ENCODE measurements around the gene TMC5.
"Not testable (repeated sequence)": the region's sequence is repeated elsewhere in the genome, so short reads cannot be mapped to it uniquely, and the experiment has no call there.

The TMC5 gene, protein sequence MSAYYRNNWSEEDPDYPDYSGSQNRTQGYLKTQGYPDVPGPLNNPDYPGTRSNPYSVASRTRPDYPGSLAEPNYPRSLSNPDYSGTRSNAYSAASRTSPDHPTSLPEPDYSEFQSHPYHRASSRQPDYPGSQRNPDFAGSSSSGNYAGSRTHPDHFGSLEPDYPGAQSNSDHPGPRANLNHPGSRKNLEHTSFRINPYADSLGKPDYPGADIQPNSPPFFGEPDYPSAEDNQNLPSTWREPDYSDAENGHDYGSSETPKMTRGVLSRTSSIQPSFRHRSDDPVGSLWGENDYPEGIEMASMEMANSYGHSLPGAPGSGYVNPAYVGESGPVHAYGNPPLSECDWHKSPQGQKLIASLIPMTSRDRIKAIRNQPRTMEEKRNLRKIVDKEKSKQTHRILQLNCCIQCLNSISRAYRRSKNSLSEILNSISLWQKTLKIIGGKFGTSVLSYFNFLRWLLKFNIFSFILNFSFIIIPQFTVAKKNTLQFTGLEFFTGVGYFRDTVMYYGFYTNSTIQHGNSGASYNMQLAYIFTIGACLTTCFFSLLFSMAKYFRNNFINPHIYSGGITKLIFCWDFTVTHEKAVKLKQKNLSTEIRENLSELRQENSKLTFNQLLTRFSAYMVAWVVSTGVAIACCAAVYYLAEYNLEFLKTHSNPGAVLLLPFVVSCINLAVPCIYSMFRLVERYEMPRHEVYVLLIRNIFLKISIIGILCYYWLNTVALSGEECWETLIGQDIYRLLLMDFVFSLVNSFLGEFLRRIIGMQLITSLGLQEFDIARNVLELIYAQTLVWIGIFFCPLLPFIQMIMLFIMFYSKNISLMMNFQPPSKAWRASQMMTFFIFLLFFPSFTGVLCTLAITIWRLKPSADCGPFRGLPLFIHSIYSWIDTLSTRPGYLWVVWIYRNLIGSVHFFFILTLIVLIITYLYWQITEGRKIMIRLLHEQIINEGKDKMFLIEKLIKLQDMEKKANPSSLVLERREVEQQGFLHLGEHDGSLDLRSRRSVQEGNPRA

GRCh38 chr16:19417640-19418039, at the start of gene TMC5:
Gene TMC5 (plus strand): TSS chr16:19417883. CDS start chr16:19440039, 22,156 bp downstream.
- Histone ChIP-seq H3K9me3 (ENCODE audit: control insufficient read depth, low read depth, low read length) (no peaks in the 10 kb centered on the region), H3K4me1 (ENCODE audit: control insufficient read depth, low read depth, low read length) (no peaks in the 10 kb centered on the region), H3K9ac (ENCODE audit: low read length) (no peak within 1 kb of the TSS), H3K4me3 (ENCODE audit: low read length) (no peak within 1 kb of the TSS), H3K27ac (ENCODE audit: low read length) (no peak within 1 kb of the TSS), H3K27me3 (ENCODE audit: control insufficient read depth, insufficient read depth, low read length) (no peaks in the 10 kb centered on the region), H3K36me3 (ENCODE audit: control insufficient read depth, low read depth, low read length) (no peaks in the 10 kb centered on the region)

DNA sequence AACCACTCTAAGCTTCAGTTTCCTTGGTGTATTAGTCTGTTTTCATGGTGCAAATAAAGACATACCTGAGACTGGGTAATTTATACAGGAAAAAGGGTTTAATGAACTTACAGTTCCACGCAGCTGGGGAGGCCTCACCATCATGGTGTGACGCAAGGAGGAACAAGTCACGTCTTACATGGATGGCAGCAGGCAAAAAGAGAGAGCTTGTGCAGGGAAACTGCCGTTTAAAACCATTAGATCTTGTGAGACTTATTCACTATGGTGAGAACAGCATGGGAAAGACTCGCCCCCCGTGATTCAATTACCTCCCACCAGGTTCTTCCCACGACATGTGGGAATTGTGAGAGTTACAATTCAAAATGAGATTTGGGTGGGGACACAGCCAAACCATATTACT, 45.1 kb upstream of the TMC5 start:
- not testable (repeated sequence) for H3K36me3 ChIP-seq (ENCODE audit: control insufficient read depth, low read depth, low read length); H3K4me1 ChIP-seq (ENCODE audit: control insufficient read depth, low read depth, low read length); H3K9me3 ChIP-seq (ENCODE audit: control insufficient read depth, low read depth, low read length); H3K4me3 ChIP-seq (ENCODE audit: low read length); H3K27ac ChIP-seq (ENCODE audit: low read length); H3K27me3 ChIP-seq (ENCODE audit: control insufficient read depth, insufficient read depth, low read length); H3K9ac ChIP-seq (ENCODE audit: low read length)

- no peak overlapping the region for H3K4me3 ChIP-seq (ENCODE audit: low read length)
- no peaks in the 10 kb centered on the region for H3K4me1 ChIP-seq (ENCODE audit: control insufficient read depth, low read depth, low read length)
- no peaks in the 10 kb centered on the region for H3K36me3 ChIP-seq (ENCODE audit: control insufficient read depth, low read depth, low read length)
- no peak overlapping the region for H3K9ac ChIP-seq (ENCODE audit: low read length)
- no peak overlapping the region for H3K27ac ChIP-seq (ENCODE audit: low read length)
- no peaks in the 10 kb centered on the region for H3K9me3 ChIP-seq (ENCODE audit: control insufficient read depth, low read depth, low read length)
- H3K27me3 ChIP-seq (ENCODE audit: control insufficient read depth, insufficient read depth, low read length), result no peaks in the 10 kb centered on the region
Measured at GRCh38 chr16:19374402-19374801, 43.3 kb upstream of the TMC5 start.

DNA sequence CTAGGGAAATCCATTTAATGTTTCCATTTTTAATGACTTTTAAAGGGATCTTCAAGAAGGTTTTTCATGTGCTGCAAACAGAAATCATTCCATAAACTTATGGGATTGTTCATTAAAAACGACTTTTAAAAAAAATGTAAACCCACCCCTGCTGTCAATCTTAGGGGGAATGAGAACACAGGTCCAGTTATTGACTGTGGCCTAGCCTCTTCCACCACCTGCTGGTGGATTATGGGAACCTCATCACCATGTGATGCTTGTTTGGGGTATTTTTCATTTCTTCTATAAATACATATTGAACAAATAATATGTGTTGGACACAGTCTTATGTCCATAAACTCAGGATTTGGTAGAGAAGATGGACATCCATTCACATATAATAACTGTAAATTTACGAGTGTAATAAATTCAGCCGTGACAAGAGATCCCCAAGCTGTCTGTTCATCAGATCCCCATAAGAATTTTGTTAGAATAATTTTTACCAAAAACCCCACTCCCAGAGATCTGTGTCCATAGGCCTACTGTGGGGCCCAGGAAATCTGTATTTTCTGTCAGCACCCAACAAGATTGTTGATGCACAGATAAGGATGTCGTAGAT, 42.0 kb upstream of the TMC5 start:
- Histone ChIP-seq H3K36me3 (ENCODE audit: control insufficient read depth, low read depth, low read length) (no peaks in the 10 kb centered on the region), H3K4me3 (ENCODE audit: low read length) (no peak overlapping the region)

GRCh38 chr16:19377864-19378263, 39.8 kb upstream of the TMC5 start:
- Histone ChIP-seq H3K9ac (ENCODE audit: low read length) (no peak overlapping the region), H3K27me3 (ENCODE audit: control insufficient read depth, insufficient read depth, low read length) (no peaks in the 10 kb centered on the region), H3K27ac (ENCODE audit: low read length) (no peak overlapping the region), H3K4me1 (ENCODE audit: control insufficient read depth, low read depth, low read length) (no peaks in the 10 kb centered on the region), H3K9me3 (ENCODE audit: control insufficient read depth, low read depth, low read length) (no peaks in the 10 kb centered on the region), H3K36me3 (ENCODE audit: control insufficient read depth, low read depth, low read length) (no peaks in the 10 kb centered on the region), H3K4me3 (ENCODE audit: low read length) (no peak overlapping the region)

More for the DNA sequence above, 42.0 kb upstream of the TMC5 start:
- Histone ChIP-seq H3K9ac (ENCODE audit: low read length) (no peak overlapping the region), H3K9me3 (ENCODE audit: control insufficient read depth, low read depth, low read length) (no peaks in the 10 kb centered on the region), H3K4me1 (ENCODE audit: control insufficient read depth, low read depth, low read length) (no peaks in the 10 kb centered on the region), H3K27me3 (ENCODE audit: control insufficient read depth, insufficient read depth, low read length) (no peaks in the 10 kb centered on the region), H3K27ac (ENCODE audit: low read length) (no peak overlapping the region)

- no peaks in the 10 kb centered on the region for H3K36me3 ChIP-seq (ENCODE audit: control insufficient read depth, low read depth, low read length)
- H3K9me3 ChIP-seq (ENCODE audit: control insufficient read depth, low read depth, low read length), result no peaks in the 10 kb centered on the region
- H3K27ac ChIP-seq (ENCODE audit: low read length), result no peak overlapping the region
- H3K27me3 ChIP-seq (ENCODE audit: control insufficient read depth, insufficient read depth, low read length), result no peaks in the 10 kb centered on the region
- no peak overlapping the region for H3K4me3 ChIP-seq (ENCODE audit: low read length)
- H3K9ac ChIP-seq (ENCODE audit: low read length), result no peak overlapping the region
- no peaks in the 10 kb centered on the region for H3K4me1 ChIP-seq (ENCODE audit: control insufficient read depth, low read depth, low read length)
Measured at GRCh38 chr16:19378511-19378910, 39.2 kb upstream of the TMC5 start.

- Histone ChIP-seq H3K36me3 (ENCODE audit: control insufficient read depth, low read depth, low read length) (no peaks in the 10 kb centered on the region), H3K4me3 (ENCODE audit: low read length) (no peak overlapping the region), H3K9ac (ENCODE audit: low read length) (no peak overlapping the region), H3K27ac (ENCODE audit: low read length) (no peak overlapping the region), H3K9me3 (ENCODE audit: control insufficient read depth, low read depth, low read length) (no peaks in the 10 kb centered on the region), H3K4me1 (ENCODE audit: control insufficient read depth, low read depth, low read length) (no peaks in the 10 kb centered on the region), H3K27me3 (ENCODE audit: control insufficient read depth, insufficient read depth, low read length) (no peaks in the 10 kb centered on the region)
Measured at GRCh38 chr16:19379838-19380237, 37.8 kb upstream of the TMC5 start.

DNA sequence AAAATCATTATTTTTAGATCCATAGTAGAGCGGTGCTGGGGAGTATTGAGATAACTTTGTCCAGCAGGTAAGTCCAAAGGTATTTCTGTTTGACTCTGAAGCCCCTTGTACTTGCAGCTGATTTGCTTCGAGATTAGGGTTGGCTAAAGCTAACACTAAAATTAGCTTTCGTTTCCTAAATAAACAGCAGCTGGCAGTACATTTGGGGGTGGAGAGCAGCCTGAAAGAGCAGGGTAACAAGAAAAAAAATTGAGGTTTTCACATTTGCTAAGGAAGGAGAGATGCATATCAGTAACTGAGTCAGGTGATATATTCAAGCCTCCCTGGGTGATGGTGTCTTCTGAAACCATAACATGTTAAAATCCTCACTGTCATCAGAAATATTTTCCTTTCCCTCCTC, 37.4 kb upstream of the TMC5 start:
- H3K4me1 ChIP-seq (ENCODE audit: control insufficient read depth, low read depth, low read length), result no peaks in the 10 kb centered on the region
- no peak overlapping the region for H3K27ac ChIP-seq (ENCODE audit: low read length)
- H3K9ac ChIP-seq (ENCODE audit: low read length), result no peak overlapping the region
- no peaks in the 10 kb centered on the region for H3K9me3 ChIP-seq (ENCODE audit: control insufficient read depth, low read depth, low read length)
- no peaks in the 10 kb centered on the region for H3K36me3 ChIP-seq (ENCODE audit: control insufficient read depth, low read depth, low read length)
- H3K4me3 ChIP-seq (ENCODE audit: low read length), result no peak overlapping the region
- no peaks in the 10 kb centered on the region for H3K27me3 ChIP-seq (ENCODE audit: control insufficient read depth, insufficient read depth, low read length)

- Histone ChIP-seq H3K4me3 (ENCODE audit: low read length) (no peak overlapping the region), H3K9ac (ENCODE audit: low read length) (no peak overlapping the region), H3K27me3 (ENCODE audit: control insufficient read depth, insufficient read depth, low read length) (no peaks in the 10 kb centered on the region)
Measured at GRCh38 chr16:19382084-19382801, 35.4 kb upstream of the TMC5 start.

DNA sequence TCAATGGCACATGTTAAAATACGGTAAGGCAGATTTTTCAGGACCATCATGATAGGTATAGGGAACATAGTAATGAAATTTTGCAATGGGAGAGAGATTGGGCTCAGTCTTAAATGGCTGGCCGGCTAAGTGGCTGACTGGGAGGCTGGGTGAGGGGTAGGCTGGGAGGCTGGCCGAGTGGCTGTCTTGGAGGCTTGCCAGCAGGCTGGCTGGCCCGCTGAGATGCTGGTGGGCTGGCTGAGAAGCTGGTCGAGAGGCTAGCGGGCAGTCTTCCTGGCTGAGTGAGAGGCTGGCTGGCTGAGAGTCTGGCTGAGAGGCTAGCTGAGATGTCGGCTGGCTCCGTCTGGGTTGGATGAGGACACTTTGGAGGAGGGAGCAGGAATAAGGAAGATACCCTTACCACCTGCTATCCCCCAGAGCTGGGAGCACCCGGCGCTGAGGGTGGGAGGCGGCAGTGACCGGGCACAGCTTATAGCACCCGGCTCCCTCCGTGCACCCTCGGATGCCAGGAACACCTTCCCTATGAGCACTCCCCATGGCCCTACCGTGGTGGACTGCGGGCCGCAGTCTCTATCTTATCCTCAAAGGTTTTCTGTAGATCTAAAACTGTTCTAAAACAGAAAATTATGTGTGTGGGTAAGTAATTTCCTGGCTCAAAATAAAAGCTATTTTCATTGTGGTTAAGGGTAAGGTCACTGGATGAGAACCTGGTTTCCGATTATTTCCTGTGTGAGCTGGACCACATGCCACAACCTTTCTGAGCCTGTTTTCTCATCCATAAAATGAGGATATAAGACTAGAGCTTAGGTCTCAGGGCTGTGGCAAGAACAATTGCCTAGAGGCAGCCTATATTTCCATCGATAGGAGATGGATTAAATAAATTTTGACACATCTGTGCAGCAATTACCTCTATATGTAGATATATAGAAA, 34.5 kb upstream of the TMC5 start:
- no peak overlapping the region for H3K4me3 ChIP-seq (ENCODE audit: low read length)

More at GRCh38 chr16:19382084-19382801, 35.4 kb upstream of the TMC5 start:
- H3K27ac ChIP-seq (ENCODE audit: low read length), result no peak overlapping the region
- H3K9me3 ChIP-seq (ENCODE audit: control insufficient read depth, low read depth, low read length), result no peaks in the 10 kb centered on the region
- H3K4me1 ChIP-seq (ENCODE audit: control insufficient read depth, low read depth, low read length), result no peaks in the 10 kb centered on the region
- H3K36me3 ChIP-seq (ENCODE audit: control insufficient read depth, low read depth, low read length), result no peaks in the 10 kb centered on the region

More for the DNA sequence above, 34.5 kb upstream of the TMC5 start:
- no peaks in the 10 kb centered on the region for H3K9me3 ChIP-seq (ENCODE audit: control insufficient read depth, low read depth, low read length)
- H3K4me1 ChIP-seq (ENCODE audit: control insufficient read depth, low read depth, low read length), result no peaks in the 10 kb centered on the region
- no peak overlapping the region for H3K9ac ChIP-seq (ENCODE audit: low read length)
- H3K27ac ChIP-seq (ENCODE audit: low read length), result no peak overlapping the region
- no peaks in the 10 kb centered on the region for H3K36me3 ChIP-seq (ENCODE audit: control insufficient read depth, low read depth, low read length)
- H3K27me3 ChIP-seq (ENCODE audit: control insufficient read depth, insufficient read depth, low read length), result no peaks in the 10 kb centered on the region
